A673 (cell line): ENCODE data around the gene HAGH.

ENCODE experiments used
- CTCF ChIP-seq: fragments of 300-800, 200-600 bp; sonication (generic); conservative IDR thresholded peaks from 2 replicates; pipeline ENCODE4 v1.5.1; 2017; ENCODE audit warnings: low read depth, mild to moderate bottlenecking, antibody characterized with exemption, low read length, moderate library complexity, mixed read lengths
- EZH2 ChIP-seq: fragments of 200-600 bp; sonication (generic); IDR thresholded peaks from 2 replicates; pipeline ENCODE4 v1.6.1; 2017; ENCODE audit warnings: borderline replicate concordance, low read depth, mild to moderate bottlenecking, mixed read lengths, antibody characterized with exemption, low read length; ENCODE audit not compliant: poor library complexity, severe bottlenecking

- TF ChIP-seq CTCF (no peak), EZH2 (no peak)
These were observed 41.4 kb downstream of the HAGH start for GRCh38 chr16:1784977-1785845.
